Mesendoderm (in vitro differentiated cells): Measurements from ENCODE around the gene SDCCAG8.

ENCODE experiments used
- DNase-seq: peaks from one replicate; pipeline ENCODE4 v3.0.0; 2013
- H2AK5ac ChIP-seq: 2 replicates; pipeline ENCODE4 v1.6.1; 2013; ENCODE audit warnings: low read length, inconsistent platforms
- H2BK120ac ChIP-seq: 2 replicates; pipeline ENCODE4 v1.6.1; 2013; ENCODE audit warnings: low read depth, mild to moderate bottlenecking, low read length, moderate library complexity, mixed read lengths
- H2BK15ac ChIP-seq: replicated peaks from 2 replicates; pipeline ENCODE4 v1.6.1; 2013; ENCODE audit warnings: low read depth, mild to moderate bottlenecking, moderate library complexity
- H2BK5ac ChIP-seq: 2 replicates; pipeline ENCODE4 v1.6.1; 2013; ENCODE audit warnings: low read length, inconsistent platforms
- H3K18ac ChIP-seq: 2 replicates; pipeline ENCODE4 v1.6.1; 2013; ENCODE audit warnings: mild to moderate bottlenecking, low read length, mixed read lengths
- H3K23ac ChIP-seq: one replicate; pipeline ENCODE4 v1.6.1; 2013; ENCODE audit warnings: low read length
- H3K27ac ChIP-seq: 2 replicates; pipeline ENCODE4 v1.5.1; 2013; ENCODE audit warnings: low read depth, mild to moderate bottlenecking, inconsistent platforms, low read length, moderate library complexity
- H3K27me3 ChIP-seq: 2 replicates; pipeline ENCODE4 v1.6.1; 2013; ENCODE audit warnings: low read length, control low read depth, mild to moderate bottlenecking, inconsistent platforms; ENCODE audit not compliant: insufficient read depth, poor library complexity
- H3K36me3 ChIP-seq: 2 replicates; pipeline ENCODE4 v1.6.1; 2013; ENCODE audit warnings: low read length, inconsistent platforms; ENCODE audit not compliant: control insufficient read depth, insufficient read depth
- H3K4ac ChIP-seq: one replicate; pipeline ENCODE4 v1.6.1; 2013; ENCODE audit warnings: low read depth, mild to moderate bottlenecking, low read length, moderate library complexity
- H3K4me1 ChIP-seq: 2 replicates; pipeline ENCODE4 v1.6.1; 2013; ENCODE audit warnings: low read depth, low read length, inconsistent platforms; ENCODE audit not compliant: control insufficient read depth
- H3K4me2 ChIP-seq: 2 replicates; pipeline ENCODE4 v1.6.1; 2013; ENCODE audit warnings: low read length
- H3K4me3 ChIP-seq: 2 replicates; pipeline ENCODE4 v1.5.1; 2013; ENCODE audit warnings: mild to moderate bottlenecking, low read length
- H3K56ac ChIP-seq: one replicate; pipeline ENCODE4 v1.6.1; 2013; ENCODE audit warnings: low read length
- H3K79me1 ChIP-seq: 2 replicates; pipeline ENCODE4 v1.6.1; 2013; ENCODE audit warnings: low read length, inconsistent platforms
- H3K79me2 ChIP-seq: 2 replicates; pipeline ENCODE4 v1.6.1; 2013; ENCODE audit warnings: mild to moderate bottlenecking, low read length; ENCODE audit not compliant: control insufficient read depth, insufficient read depth
- H3K9ac ChIP-seq: 2 replicates; pipeline ENCODE4 v1.6.1; 2013; ENCODE audit warnings: low read length, inconsistent platforms
- H4K5ac ChIP-seq: one replicate; pipeline ENCODE4 v1.6.1; 2013; ENCODE audit warnings: low read length
- H4K8ac ChIP-seq: one replicate; pipeline ENCODE4 v1.6.1; 2013; ENCODE audit warnings: low read depth, mild to moderate bottlenecking, control low read depth, low read length, moderate library complexity
- WGBS: extraction: QIAGEN DNeasy Blood & Tissue Kit; methylation state at CpG from one replicate; pipeline ENCODE4 v1.1.7; 2013; ENCODE audit warnings: low lambda C conversion rate, missing lambda C conversion rate; ENCODE audit not compliant: insufficient coverage; ENCODE audit errors: extremely low coverage; 5-methylcytosine and 5-hydroxymethylcytosine counted together

The SDCCAG8 gene

DNA sequence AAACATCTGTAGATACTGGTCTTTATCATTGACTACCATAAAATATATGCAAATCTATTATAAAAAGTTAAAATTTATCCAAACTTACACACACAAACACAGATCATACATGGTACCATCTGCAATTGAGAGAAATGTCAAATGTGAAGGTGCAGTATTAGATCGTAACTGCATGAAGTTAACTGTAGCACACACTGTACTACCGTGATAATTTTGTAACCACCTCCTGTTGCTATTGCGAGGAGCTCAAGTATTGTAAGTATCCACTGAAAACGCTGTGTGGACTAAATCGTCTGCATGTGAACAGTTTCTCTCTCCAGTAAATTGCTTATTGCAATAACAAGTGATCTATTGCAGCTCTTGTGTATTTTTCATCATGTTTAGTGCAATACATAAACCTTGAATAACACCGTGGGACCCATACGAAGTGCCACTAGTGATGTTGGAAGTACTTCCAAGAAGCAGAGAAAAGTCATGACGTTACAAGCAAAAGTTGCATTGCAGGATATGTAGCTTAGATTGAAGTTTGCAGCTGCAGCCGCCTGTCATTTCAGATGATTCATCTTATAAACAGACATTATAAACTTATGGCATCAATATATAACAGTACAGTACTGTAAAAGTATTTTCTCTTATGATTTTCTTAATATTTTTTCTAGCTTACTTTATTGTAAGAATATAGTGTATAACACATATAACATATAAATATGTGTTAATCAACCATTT, 172.9 kb downstream of the SDCCAG8 start:
- no peak overlapping the region for H2BK5ac ChIP-seq
- H2BK120ac ChIP-seq = no peak overlapping the region
- DNase-seq = no peak
- no peak overlapping the region for H3K4me3 ChIP-seq
- no peaks in the 10 kb centered on the region for H3K4me1 ChIP-seq
- no peak overlapping the region for H3K4ac ChIP-seq
- no peak overlapping the region for H3K56ac ChIP-seq
- no peak overlapping the region for H3K9ac ChIP-seq
- no peaks in the 10 kb centered on the region for H3K79me2 ChIP-seq
- H2BK15ac ChIP-seq = no peak overlapping the region
- H3K4me2 ChIP-seq = no peak overlapping the region
- H3K18ac ChIP-seq = no peak overlapping the region
- H2AK5ac ChIP-seq = no peak overlapping the region
- H3K23ac ChIP-seq = no peak overlapping the region
- no peak overlapping the region for H4K5ac ChIP-seq
- WGBS = no CpG with 5 or more reads among the region's 9 CpGs
- no peaks in the 10 kb centered on the region for H3K36me3 ChIP-seq
- no peaks in the 10 kb centered on the region for H3K27me3 ChIP-seq
- no peak overlapping the region for H4K8ac ChIP-seq
- H3K79me1 ChIP-seq = no peaks in the 10 kb centered on the region
- H3K27ac ChIP-seq = no peak overlapping the region

DNA sequence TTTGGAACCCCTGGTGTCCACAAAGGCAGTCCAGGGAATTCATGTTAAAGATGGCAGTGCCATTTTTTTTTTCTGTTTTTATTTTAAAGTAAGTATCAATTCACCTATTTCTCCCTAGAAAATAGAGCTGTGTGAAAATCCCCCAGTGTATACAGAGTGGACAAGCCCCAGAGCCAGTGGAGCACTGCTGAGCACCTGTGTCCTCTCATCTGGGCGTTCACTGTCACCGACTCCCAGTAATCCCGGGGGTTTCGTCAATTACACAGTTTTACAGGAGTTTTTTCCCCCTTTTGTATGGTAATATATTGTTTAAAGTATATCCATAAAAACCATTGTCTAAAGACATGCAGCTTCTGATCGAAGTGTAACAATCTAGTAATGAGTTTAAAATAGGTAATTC, 175.8 kb downstream of the SDCCAG8 start:
- H3K4me1 ChIP-seq = no peaks in the 10 kb centered on the region
- H3K4me3 ChIP-seq = no peak overlapping the region
- no peak overlapping the region for H3K9ac ChIP-seq
- no peak overlapping the region for H3K18ac ChIP-seq
- no peaks in the 10 kb centered on the region for H3K27me3 ChIP-seq
- WGBS = no CpG with 5 or more reads among the region's 5 CpGs
- H3K79me1 ChIP-seq = no peaks in the 10 kb centered on the region
- H2BK15ac ChIP-seq = no peak overlapping the region
- no peak overlapping the region for H2AK5ac ChIP-seq
- H3K4me2 ChIP-seq = no peak overlapping the region
- no peak overlapping the region for H3K4ac ChIP-seq
- no peaks in the 10 kb centered on the region for H3K79me2 ChIP-seq
- H3K36me3 ChIP-seq = no peaks in the 10 kb centered on the region
- no peak overlapping the region for H3K56ac ChIP-seq
- H3K23ac ChIP-seq = no peak overlapping the region
- no peak for DNase-seq
- H4K8ac ChIP-seq = no peak overlapping the region
- no peak overlapping the region for H3K27ac ChIP-seq
- no peak overlapping the region for H2BK120ac ChIP-seq
- no peak overlapping the region for H4K5ac ChIP-seq
- H2BK5ac ChIP-seq = no peak overlapping the region

DNA sequence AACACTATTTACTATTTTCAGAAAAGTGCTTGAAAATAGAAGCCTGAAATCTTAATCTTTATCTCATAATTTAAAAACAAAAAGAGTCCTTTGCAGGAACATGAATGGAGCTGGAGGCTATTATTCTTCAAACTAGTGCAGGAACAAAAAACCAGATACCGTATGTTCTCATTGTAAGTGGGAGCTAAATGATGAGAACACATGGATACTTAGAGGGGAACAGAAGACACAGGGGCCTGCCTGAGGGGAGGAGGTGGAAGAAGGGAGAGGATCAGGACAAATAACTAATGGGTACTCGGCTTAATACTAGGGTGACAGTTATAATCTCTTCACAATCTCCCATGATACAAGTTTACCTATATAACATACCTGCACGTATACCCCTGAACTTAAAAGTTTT, 176.3 kb downstream of the SDCCAG8 start:
- Histone ChIP-seq H2AK5ac (no peak overlapping the region), H2BK5ac (no peak overlapping the region), H3K27me3 (no peaks in the 10 kb centered on the region), H3K4me1 (no peaks in the 10 kb centered on the region), H3K4me2 (no peak overlapping the region), H3K9ac (no peak overlapping the region), H3K23ac (no peak overlapping the region), H2BK120ac (no peak overlapping the region), H3K79me2 (no peaks in the 10 kb centered on the region), H2BK15ac (no peak overlapping the region), H3K56ac (no peak overlapping the region), H3K18ac (no peak overlapping the region), H3K4me3 (no peak overlapping the region), H4K5ac (no peak overlapping the region), H3K4ac (no peak overlapping the region), H3K36me3 (no peaks in the 10 kb centered on the region), H3K27ac (no peak overlapping the region), H4K8ac (no peak overlapping the region), H3K79me1 (no peaks in the 10 kb centered on the region)
- no CpG with 5 or more reads among the region's 3 CpGs for WGBS
- DNase-seq = no peak

DNA sequence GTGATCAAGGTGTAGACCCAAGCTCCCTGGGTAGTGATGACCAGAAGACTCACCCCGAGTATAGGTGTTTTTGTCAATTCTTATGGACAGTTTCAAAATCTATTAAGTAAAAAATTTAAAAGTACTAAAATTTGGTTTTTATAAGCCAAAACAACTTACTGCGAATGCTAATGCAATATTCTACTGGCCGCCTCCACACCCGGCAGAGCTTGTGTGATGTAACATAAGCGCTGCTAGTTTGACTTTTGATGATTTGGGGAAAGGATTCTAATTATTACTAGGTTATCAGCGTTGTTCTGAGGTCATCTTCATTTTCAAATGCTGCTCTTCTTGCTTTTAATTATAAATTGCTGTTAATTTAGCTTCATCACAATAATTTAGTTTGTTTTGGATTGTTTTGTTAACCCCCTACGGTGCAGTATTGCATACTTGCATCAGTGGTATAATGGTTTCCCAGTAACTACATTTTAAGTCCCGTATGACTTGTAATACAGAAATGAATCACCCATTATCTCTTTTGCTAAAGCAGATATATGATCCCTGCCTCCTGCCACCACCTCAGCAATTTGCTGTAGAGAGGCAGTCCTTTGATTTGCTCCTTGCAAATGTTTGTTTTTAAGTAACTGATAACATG, 178.0 kb downstream of the SDCCAG8 start:
- Histone ChIP-seq H3K4me1 (no peaks in the 10 kb centered on the region), H3K23ac (no peak overlapping the region), H3K4me3 (no peak overlapping the region), H3K79me2 (no peaks in the 10 kb centered on the region), H4K5ac (no peak overlapping the region), H3K4me2 (no peak overlapping the region), H2BK15ac (no peak overlapping the region), H3K27me3 (no peaks in the 10 kb centered on the region), H3K4ac (no peak overlapping the region), H3K36me3 (no peaks in the 10 kb centered on the region), H3K56ac (no peak overlapping the region), H3K27ac (no peak overlapping the region), H2BK5ac (no peak overlapping the region), H3K18ac (no peak overlapping the region), H4K8ac (no peak overlapping the region), H3K79me1 (no peaks in the 10 kb centered on the region), H2AK5ac (no peak overlapping the region), H2BK120ac (no peak overlapping the region), H3K9ac (no peak overlapping the region)
- no peak for DNase-seq
- no CpG with 5 or more reads among the region's 8 CpGs for WGBS

DNA sequence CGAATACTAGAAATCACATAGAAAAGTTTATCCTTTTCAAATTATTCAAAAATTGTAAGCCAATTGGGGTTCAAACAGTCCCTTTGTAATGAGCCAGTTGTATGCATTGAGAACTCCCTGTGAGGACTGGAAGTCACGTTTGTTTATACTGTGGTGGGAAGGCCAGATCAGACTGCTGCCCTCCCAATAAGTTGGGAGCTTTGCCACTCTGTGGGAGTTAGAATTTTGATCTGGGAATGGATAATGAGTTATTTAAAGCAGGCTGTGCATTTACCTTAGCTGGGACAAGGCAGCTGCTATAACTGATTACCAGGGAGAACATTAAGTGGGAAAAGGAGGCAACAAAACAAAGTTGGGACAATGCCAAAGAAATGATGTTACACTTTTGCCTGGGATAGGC, 178.8 kb downstream of the SDCCAG8 start:
- Histone ChIP-seq H4K5ac (no peak overlapping the region), H3K4me2 (no peak overlapping the region), H2BK15ac (no peak overlapping the region), H2BK120ac (no peak overlapping the region), H3K4ac (no peak overlapping the region), H3K56ac (no peak overlapping the region), H3K18ac (no peak overlapping the region), H3K27ac (no peak overlapping the region), H2BK5ac (no peak overlapping the region), H3K23ac (no peak overlapping the region), H4K8ac (no peak overlapping the region), H2AK5ac (no peak overlapping the region), H3K9ac (no peak overlapping the region), H3K4me3 (no peak overlapping the region), H3K79me2 (no peaks in the 10 kb centered on the region), H3K36me3 (no peaks in the 10 kb centered on the region), H3K79me1 (no peaks in the 10 kb centered on the region), H3K4me1 (no peaks in the 10 kb centered on the region), H3K27me3 (no peaks in the 10 kb centered on the region)
- WGBS = no CpG with 5 or more reads among the region's 2 CpGs
- no peak for DNase-seq

- no peaks in the 10 kb centered on the region for H3K79me1 ChIP-seq
- H3K36me3 ChIP-seq = no peaks in the 10 kb centered on the region
- H3K4me3 ChIP-seq = no peak overlapping the region
- H4K8ac ChIP-seq = no peak overlapping the region
- H3K79me2 ChIP-seq = no peaks in the 10 kb centered on the region
- H3K4me1 ChIP-seq = no peaks in the 10 kb centered on the region
- H3K4me2 ChIP-seq = no peak overlapping the region
- no peak overlapping the region for H3K4ac ChIP-seq
- no peak overlapping the region for H2BK15ac ChIP-seq
- H2AK5ac ChIP-seq = no peak overlapping the region
- H3K56ac ChIP-seq = no peak overlapping the region
- no peak overlapping the region for H3K27ac ChIP-seq
- no CpG with 5 or more reads among the region's 3 CpGs for WGBS
- H3K9ac ChIP-seq = no peak overlapping the region
- H4K5ac ChIP-seq = no peak overlapping the region
- no peak overlapping the region for H2BK120ac ChIP-seq
- H3K27me3 ChIP-seq = no peaks in the 10 kb centered on the region
- H3K23ac ChIP-seq = no peak overlapping the region
- no peak overlapping the region for H2BK5ac ChIP-seq
- no peak overlapping the region for H3K18ac ChIP-seq
- DNase-seq = no peak
Measured at GRCh38 chr1:243435836-243436235, 180.0 kb downstream of the SDCCAG8 start.
